HG03159 (cell line): ENCODE data around the gene FGD5.

Experiments used
- ATAC-seq: cut with Tn5 transposase; IDR thresholded peaks from one replicate; pipeline ENCODE4 v1.9.1; 2021; ENCODE audit warnings: mild to moderate bottlenecking, moderate library complexity; ENCODE audit not compliant: unreplicated experiment

FGD5 gene

GRCh38 chr3:14874784-14875183 is 56.0 kb downstream of the FGD5 start:
- ATAC-seq, result no peak

- no peak for ATAC-seq
Observed at GRCh38 chr3:14875411-14876175, 56.8 kb downstream of the FGD5 start.

- no peak for ATAC-seq
Observed at GRCh38 chr3:14876921-14877333, 58.2 kb downstream of the FGD5 start.

- ATAC-seq, result no peak
Observed at GRCh38 chr3:14877469-14877868, 58.7 kb downstream of the FGD5 start.

GRCh38 chr3:14879211-14879874 is 60.6 kb downstream of the FGD5 start:
- no peak for ATAC-seq

GRCh38 chr3:14880447-14881106 is 61.8 kb downstream of the FGD5 start:
- no peak for ATAC-seq

- ATAC-seq, result no peak
Observed at GRCh38 chr3:14883226-14883625, 64.5 kb downstream of the FGD5 start.

GRCh38 chr3:14884665-14885064 is 65.9 kb downstream of the FGD5 start:
- ATAC-seq, result no peak

- ATAC-seq, result no peak
Observed at GRCh38 chr3:14885307-14885706, 66.5 kb downstream of the FGD5 start.

GRCh38 chr3:14886101-14886500 is 67.3 kb downstream of the FGD5 start:
- no peak for ATAC-seq

GRCh38 chr3:14889205-14889604 is 70.4 kb downstream of the FGD5 start:
- no peak for ATAC-seq

GRCh38 chr3:14889943-14890342 is 71.2 kb downstream of the FGD5 start:
- ATAC-seq, result no peak

- ATAC-seq, result no peak
Observed at GRCh38 chr3:14890476-14890875, 71.7 kb downstream of the FGD5 start.

GRCh38 chr3:14891135-14892132 is 72.7 kb downstream of the FGD5 start:
- no peak for ATAC-seq

GRCh38 chr3:14892226-14892625 is 73.5 kb downstream of the FGD5 start:
- ATAC-seq, result no peak

GRCh38 chr3:14894085-14894484 is 75.3 kb downstream of the FGD5 start:
- no peak for ATAC-seq

- ATAC-seq, result no peak
Observed at GRCh38 chr3:14897266-14897665, 78.5 kb downstream of the FGD5 start.

- no peak for ATAC-seq
Observed at GRCh38 chr3:14898929-14899328, 80.2 kb downstream of the FGD5 start.

- no peak for ATAC-seq
Observed at GRCh38 chr3:14899993-14900618, 81.3 kb downstream of the FGD5 start.
